Glomerular visceral epithelial cell (primary cell): Measurements from ENCODE around the gene RAD21L1.

Experiments used
- DNase-seq: peaks from one replicate; pipeline ENCODE4 v3.0.0-alpha.2; 2016; ENCODE audit errors: extremely low spot score

Gene RAD21L1

DNA sequence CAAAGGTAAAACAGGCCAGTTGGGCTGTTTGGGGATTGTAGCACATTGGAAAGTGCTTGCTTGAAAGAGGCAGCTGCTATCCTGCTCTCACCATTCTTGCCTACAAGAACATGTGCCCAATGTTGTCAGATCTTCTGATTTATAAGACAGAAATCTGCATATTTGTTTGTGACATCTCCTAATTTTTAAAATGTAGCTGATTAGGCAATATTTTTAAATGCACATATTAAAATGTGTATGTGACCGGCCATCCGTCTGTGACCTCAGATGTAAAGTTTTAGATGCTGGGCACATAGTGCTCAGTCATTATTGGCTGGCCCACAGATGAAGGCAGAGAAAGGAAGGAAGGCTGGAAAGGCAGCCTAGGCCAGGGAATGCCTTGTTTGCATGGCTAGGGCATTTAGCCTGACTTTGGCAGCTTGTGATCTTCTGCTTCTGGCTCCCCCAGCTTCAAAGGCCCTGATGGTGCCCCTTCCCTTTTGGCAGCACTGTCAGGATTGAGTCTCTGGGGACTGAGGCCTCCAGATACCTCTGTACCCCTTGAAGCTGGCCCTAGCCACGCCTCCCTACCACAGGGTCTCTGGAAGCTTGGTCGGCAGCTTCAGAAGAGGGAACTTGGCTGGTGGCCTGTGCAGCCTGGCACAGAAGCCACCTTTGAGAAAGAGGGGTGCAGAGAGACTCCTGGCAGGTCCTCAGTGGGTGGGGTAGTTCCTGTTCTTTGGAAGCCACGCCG, 46.7 kb downstream of the RAD21L1 start:
- no peak for DNase-seq

DNA sequence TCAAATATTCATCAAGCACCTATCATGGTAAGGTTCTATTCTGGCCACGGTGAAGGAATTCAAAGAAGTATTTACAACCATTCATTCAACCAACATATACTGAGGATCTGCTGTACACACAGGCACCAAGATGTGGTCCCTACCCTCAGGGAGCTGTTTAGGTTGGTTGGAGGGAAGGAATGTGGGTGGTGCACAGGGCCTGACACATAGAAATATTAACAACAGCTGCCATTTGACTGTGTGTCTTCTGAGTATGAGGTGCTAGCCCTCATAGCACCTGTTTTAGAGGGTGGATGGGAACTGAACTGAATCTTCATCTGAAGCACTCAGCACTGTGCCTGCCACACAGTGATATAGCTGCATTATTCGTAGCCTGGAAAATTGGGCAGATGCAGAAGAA, 47.5 kb downstream of the RAD21L1 start:
- peak; percentile 54 for DNase-seq

DNA sequence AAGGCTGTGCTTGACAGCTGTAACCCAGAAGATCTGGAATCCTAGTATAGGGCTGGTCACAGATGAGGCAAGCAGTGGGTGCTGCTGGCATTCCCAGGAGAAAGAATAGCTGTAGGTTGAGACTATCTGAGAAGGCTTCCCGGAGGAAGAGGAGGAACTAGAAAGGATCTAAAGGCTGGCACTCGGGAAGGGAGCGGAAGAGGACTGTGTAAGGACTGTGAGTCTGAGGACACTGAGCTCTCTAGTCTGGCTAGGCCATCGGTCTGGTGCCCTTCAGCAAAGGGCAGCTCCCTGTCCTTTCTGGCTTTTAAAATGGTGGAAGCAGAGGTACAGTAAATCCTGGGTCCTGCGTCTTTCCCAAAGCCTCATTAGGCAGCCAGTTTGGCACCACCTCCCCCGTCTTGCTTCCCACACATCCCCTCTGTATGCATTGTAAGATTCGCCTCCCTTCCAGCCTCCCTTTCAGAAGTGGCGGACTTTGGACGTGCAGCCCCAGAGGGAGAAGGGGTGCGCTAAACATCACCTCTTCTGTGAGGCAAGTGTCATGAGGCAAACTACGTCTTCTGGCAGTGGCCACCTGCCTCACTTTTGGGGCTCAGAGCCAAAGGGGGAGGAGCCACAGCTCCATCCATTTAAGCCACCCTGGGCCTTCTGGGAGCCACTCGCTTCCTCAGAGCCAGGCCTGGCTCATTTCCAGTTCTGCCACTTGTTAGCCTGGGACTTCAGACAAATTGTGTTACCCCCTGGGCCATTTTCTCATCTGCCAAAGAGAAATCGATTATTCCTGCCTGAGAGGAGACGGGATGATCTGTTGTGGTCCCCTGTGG, 48.9 kb downstream of the RAD21L1 start:
- DNase-seq: no peak

DNA sequence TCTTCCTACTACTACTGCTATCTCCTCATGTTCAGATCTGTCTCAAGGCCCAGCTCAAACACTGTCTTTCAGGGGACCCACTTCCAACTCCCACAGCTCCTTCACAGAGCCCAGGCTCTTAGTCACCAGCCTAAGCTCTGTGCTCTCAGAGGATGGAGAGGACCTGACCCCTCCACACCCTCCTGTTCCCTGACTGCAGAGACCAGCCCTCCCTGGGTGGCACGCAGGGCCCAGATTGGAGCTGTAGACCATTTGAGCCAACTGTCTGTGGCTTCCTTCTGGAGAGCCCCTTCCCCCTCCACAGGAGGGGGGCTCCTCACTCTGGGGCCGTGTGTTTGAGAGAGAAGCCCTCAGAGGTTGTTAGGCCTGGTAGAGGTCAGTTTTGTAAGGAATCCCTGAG, 50.1 kb downstream of the RAD21L1 start:
- DNase-seq: no peak

DNA sequence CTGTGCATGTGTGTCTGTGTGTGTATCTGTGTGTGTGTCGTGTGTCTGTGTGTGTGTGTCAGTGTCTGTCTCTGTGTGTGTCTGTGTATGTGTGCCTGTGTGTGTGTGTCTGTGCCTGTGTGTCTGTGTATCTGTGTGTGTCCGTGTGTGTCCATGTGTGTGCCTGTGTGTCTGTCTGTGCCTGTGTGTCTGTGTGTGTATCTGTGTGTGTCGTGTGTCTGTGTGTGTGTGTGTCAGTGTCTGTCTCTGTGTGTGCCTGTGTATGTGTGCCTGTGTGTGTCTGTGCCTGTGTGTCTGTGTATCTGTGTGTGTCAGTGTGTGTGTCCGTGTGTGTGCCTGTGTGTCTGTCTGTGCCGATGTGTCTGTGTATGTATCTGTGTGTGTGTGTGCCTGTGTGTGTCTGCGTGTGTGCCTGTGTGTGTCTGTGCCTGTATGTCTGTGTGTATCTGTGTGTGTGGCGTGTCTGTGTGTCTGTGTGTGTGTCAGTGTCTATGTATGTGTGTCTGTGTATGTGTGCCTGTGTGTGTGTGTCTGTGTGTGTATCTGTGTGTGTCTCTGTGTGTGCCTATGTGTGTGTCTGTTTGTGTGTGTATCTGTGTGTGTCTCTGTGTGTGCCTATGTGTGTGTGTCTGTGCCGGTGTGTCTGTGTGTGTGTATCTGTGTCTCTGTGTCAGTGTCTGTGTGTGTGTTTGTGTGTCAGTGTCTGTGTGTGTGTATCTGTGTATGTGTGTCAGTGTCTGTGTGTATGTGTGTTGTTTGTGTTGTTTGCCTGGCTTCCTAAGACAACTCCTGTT, 51.9 kb downstream of the RAD21L1 start:
- no peak for DNase-seq

DNA sequence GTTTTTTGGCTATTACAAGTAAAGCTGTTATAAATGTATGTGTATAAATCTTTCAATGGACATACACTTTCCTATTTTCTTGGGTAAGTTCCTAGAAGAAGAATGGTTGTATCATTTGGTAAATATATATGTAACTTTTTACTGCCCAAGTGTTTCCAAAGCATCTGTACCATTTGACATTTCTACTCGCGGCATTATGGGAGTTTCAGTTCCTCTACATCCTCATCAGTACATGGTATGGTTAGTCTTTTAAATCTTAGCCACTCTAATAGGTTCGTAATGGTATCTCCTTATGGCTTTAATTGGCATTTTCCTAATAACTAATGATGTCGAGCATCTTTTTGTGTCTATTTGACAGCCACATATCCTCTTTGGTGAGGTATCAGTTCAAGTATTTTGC, 53.1 kb downstream of the RAD21L1 start:
- no peak for DNase-seq

DNA sequence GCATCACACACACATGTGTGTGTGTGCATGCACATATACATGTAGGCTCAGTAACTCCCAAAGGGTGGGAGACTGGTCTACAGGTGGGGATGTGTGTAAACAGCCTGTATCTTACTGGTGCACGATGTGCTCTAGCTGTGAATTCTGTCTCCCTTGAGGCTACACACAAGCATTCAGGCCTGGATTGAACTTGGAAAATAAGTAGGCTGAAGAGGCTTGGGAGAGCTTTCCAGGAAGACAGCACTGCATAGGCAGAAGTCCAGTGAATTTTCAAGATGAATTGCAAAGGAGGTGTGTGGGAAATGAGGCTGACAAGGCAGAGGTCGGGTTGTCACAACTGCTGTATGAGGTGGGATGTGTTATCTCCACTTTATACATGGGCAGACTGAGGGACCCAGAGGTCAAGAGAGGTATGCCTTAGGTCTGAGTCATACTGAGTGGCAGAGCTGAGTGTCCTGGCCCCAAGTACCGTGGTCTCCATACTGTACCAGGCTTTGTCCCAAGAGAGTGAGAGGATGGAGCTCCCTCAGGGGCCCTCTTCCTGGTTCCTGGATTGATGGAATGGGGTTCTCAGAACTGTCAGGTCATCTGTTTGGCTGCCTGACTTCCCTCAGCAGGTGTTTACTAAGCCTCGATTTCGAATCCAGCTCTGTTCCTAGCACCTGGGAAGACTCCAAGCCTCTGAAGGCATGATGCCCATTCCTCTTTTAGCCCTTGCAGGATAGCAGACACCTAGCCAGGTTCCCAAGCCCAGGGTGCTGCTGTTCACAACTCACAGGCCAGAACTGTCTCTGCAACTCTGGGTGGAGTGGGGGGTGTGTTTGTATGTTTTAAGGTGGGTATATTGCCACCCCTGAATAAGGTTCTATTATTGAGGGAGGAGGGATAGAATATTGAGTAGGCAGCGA, 54.6 kb downstream of the RAD21L1 start:
- DNase-seq: no peak

DNA sequence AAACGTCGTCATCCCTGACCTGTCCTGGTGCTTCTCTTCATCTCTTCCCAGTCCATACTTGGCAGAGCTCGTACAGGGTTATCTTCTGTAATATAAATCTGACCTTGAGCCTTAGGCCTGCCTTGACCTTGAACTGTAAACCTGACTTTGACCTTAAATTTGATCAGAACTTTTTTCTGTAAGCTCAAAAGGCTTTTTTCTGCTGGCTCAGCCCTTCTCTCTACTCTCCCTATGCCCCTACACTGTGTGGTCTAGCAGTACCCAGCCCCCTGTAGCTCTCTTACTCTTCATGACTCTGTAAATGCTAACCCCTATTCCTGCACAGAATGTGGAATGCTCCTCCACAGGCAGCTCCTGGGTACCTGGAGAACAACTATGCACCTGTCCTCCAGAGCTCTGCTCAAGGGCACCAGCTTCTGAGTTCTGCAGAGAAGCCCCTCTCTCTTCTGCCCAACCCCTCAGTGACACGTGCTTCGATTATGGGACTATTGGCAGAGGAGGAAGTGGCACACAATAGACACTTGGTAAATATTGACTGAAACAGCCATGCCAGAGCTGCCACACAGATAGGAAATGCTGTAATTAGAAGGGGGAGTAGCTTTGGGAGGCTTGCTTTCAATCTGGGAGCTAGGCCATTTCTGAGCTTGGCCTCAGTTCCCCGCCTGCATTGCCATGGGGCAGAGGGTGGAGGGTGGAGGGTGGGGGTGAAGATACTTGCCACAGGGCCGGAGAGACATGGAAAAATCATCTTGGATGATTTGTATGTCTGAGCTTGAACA, 55.6 kb downstream of the RAD21L1 start:
- DNase-seq: no peak

- no peak for DNase-seq
These were observed 57.1 kb downstream of the RAD21L1 start for GRCh38 chr20:1282966-1283365.

DNA sequence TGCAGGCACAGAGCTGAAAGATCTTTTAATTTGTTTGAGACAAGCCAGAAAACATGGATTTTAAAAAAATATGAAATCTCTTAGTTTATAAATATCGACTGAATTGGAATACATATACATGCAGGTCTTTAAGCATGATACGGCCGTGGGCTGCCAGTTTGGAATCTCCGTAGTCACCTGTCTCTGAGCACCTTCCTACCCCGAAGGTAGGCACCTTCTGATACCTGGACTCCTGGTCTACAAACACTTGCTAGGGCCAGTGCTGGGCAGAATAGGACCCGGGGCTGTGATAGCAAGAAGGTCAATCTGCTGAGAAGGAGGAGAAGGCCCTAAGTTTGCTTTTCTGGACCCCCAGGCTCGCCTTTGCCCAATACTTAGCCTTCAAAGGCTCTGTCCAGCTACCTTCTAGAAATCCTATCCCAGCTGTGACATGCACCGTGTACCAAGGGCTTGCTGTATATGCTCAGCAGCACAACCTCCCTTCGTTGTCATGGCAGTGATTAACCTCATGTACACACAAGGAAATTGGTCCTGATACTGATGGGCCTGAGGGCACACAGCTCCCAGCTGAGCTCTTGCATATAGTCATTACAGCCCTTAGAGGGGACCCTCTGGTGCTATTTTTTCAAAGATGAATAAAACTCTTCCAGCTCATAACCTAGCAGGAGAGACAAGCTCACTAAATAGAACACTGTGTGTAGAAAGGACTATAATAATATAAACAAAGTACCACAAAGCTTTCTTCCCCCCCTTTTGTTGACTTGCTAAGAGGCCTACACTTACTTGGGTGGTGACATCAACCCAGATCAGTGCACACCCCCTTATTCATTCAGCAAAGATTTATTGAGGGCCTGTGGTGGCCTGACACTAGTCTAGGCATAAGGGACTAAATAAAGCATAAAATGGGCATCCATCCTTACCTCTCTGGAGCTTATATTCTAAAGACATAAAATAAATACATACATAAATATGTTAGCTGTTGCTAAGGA, 58.0 kb downstream of the RAD21L1 start:
- no peak for DNase-seq

DNA sequence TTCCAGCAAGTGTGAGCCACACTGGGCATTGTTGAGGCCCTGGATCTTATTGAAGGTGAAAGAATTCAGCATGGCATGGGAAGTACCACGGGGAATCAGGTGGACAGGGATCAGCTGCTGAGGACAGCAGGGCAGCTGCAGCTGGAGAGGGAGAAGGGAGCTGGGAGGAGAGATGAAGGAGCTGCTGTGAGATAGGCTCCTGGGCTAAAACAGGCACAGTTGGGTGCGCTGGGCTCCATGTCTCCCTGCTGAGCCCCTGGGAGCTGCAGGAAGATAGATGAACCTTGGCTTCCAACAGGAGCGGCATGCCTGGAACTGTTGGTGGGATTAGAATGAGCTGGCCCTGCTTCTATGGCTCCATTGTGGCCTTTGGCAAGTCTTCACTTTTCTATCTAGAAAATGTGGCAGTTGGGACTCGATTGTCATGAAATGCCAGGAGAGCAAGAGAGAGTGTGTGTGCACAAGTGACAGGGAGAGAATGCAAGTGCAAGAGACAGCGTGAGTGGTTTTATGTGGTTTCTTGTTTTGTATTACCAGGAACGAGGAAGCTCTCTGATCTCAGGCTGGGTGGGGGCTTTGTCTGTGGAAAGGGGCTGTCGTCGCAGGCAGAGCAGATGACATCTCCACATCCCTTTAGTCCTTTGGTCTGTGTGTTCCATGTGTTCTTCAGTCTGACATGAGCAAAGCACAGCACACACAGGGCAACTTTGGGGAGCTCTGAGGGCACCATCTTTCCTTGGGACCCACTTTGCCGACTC, 60.6 kb downstream of the RAD21L1 start:
- DNase-seq: no peak

DNA sequence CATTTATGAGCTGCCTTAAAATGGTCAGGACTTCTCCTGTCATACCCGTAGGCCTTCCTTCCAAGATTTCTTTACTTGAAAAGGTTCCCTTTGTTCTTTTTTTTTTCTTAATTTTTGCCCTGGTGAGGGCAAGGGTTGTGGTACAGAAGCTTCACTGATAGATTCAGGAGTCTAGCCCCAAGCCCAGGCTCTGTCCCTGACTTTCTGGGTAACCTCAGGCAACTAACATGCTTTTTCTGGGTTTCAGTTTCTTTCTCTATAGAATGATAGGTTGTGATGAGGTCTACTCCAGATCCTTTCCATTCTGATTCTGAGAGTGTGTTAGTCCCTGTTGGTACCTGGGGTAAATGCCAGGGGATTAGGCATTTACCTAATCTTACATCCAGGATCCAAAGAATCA, 61.5 kb downstream of the RAD21L1 start:
- DNase-seq: no peak

DNA sequence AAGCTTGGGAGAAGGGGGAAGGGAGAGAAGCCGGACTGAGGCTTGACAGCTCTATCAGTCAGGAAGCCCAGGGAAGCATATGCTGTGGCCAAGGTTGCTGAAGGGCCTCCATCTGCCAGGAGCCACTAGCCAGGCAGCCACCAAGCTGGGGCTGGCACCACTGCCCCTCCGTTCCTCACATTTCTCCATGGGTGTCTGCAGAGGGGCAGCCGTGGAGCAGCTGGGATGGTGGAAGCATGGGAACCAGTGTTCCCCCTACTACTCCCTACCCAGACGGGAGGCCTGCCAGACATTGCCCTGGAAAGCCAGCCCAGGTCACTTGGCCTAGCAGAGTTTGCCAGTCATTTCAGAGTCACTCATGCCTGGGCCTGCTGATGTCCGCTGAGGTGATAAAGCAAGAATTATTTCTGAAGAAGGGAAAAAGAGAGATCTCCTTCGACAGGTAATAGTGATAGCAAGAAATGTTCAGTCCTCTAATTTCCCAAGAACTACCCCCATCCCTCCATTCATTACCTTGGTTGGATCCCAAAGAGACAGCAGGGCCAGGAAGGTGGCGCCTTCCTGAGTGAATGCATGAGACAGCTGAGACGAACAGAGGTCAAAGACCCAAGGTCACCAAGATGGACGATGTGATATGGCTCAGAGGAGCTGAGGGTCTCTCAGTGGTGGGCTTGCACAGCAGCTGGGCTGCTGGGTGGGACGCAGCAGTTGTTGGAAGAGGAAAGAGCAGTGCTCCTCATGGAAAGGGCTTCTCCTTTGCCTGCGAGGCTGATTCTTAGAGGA, 62.1 kb downstream of the RAD21L1 start:
- no peak for DNase-seq

DNA sequence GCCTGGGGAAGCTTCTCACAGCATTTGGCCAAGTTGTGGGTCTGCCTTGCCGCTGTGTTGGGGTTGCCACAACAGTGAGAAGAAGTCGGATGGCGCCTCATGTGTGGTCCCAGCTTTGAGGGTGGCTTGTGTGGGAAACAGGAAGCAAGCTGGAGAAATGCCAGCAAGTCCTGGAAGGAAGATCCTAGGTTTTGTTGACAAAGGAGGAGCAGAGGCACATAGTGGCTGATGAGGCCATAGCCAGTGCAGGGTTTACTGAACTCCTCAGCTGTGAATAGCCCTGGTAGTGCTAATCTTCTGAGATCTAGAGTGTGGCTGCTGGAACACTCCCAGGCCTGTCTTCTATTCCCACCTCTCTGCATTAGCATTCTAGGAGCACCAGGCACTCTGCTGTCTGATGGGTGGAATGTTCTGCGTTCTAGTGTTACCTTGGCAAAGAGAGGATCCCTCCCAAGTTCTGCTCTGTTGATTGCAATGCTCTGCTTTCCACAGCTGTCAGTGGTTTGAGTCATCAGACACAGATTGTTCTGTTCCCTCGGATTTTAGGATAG, 65.4 kb downstream of the RAD21L1 start:
- DNase-seq: no peak

DNA sequence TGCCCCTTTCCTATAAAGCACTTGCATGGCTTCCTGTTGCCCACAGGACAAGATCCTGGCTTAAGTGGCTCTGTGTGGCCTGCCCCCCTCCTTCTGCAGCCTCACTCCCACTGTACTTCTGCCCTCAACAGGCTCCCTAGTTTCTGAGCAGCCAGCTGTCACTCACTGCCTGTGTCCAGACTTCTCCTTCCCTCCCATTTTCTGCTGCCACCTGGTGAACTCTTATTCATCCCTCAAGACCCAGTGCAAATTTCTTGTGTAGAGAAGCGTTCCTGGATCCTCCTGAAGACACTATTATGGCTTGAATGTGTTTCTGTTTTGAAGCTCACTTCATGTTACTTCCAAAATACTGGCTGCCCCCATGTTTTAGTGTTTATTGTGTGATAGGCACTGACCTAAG, 66.8 kb downstream of the RAD21L1 start:
- no peak for DNase-seq

DNA sequence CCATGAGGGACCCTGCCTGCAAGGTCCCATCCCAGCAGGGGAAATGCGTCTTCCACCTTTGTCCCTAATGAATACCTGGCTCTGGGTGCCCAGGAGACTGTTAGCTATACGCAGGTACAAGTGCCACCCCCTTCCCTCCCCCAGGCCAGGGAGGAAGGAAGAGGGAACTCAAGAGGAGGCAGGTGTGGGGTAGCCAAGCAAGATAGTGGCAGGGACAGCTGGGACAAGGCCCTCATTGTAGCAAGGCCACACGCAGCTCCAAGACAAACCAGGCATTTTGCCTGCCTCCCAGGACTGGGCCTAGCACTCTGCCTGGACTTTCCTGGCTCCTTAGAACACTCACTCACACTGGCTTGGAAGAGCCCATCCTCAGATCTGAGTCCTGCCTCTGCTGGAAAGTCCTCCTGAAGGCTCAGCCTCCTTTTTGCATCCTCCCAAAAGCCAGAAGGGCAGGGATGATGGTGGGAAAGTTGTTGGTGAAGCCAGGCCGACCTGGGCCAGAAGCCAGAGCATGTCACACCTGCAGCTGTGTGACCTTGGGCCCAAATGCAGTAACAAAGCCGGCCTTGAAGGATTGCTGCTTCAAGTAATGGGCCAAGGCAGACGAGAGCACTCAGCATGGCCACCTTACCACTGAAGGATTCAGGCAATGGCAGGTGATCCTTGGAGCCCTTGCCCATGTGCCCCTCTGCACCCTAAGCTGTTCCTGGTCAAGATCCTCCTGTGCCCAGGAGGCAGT, 68.0 kb downstream of the RAD21L1 start:
- DNase-seq: no peak

DNA sequence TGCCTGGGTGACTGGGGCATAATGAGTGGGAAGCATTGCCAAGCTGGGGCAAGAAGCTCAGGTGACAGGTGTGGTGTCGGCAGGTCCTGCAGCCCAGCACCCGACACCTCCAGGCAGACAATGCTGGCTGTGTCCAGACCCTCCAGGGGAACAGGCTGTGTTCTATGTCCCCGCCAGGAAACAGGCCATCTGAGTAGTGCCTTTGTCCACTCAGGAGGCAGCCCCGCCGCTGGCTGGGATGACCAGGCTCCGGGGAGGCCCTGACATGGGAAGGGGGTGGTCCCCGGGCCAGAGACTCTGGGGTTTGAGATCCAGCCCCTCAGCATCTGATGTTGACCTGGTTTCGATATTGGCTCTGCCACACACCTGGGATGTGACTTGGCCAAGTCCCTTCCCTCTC, 68.7 kb downstream of the RAD21L1 start:
- DNase-seq: no peak
